ENCODE results near the gene NRCAM.

NRCAM gene

GRCh38 chr7:108423089-108423989, 32.9 kb downstream of the NRCAM start:
- no peak for DNase-seq

DNA sequence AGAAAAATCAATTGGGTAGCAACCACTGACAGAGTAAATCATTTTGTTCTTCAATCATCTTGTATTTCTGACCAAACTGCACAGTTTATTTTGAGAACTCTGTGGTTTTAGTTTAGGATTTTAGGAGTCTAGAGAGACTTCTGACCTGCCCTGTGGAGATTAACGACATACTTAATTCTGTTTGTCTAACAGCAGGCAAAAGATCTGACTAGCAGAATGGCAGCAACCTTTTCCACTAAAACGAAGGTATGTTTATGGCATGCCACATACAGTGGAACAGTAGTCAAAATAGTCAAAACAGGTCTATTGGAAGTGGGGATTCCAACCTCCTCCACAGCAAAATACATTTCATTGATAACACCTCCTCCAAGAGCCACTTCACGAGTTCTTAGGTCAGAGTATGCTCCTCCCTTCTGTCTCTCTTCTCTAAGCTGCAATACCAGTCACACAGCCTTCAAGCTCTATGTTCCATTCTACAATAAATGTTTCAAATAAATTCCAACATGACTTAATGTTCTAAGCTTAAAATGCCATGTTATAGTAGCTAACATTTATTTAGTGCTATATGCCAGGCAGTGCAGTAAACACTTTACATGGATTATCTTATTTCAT, 34.4 kb downstream of the NRCAM start:
- no peak for DNase-seq

DNA sequence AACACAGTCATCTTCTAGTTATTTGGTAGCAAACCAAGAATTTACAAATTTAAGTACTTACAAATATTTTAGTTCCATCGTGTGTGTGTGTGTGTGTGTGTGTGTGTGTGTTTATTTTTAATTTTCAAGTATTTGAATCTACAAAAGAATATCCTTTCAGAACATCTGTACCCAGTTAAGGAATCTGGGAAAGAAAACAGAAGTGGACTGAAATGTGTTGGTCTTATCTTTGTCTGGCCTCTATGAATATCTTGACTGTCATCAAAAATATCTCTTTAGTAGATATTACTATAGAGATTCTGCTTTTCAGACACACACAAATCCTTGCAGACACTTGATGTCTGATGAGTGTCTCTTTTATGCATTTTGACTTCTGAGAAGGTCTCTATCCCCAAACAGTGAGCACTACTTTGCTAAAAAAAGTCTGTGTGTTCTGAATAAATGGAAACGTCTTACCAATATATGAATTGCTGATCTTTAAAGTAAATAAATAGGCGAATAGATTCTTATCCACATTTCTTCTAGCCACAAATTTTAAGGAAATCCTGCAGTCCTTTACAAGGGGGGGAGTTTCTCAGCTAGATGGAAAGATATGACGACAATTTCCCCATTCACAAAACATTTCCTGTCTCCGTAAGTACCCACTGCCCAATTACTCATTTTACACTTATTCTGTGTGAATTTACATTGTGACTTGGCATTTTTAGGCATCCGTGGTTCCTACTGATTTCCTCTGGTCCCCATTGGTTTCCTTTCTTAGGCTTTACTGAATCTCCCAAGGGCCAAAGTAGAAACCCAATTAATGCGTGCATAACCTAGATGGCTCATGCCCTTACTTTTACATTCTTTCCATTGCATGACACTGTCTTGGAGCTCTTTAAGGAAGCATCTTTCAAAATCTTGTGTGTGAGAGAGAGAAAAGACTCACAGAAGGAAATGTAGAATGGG, 36.0 kb downstream of the NRCAM start:
- no peak for DNase-seq

DNA sequence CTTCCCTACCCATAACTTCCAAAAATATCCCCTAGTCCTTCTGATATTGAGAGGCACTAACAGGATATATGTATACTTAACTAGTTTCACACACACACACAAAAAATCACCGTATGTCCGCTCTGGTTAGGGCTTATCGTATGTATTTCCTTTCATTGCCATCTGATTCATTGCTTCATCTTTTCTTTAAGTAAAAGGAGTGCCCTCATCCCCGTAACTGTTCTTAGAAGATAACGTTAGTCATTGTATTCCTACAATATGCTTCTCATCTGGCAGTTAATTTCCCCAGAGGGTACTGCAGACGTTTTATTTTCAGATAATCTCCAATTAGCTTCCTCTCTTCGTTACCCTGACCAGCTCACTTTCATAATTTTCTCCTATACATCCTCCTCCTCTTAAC, 37.3 kb downstream of the NRCAM start:
- DNase-seq = no peak

GRCh38 chr7:108417926-108418325, 38.3 kb downstream of the NRCAM start:
- no peak for DNase-seq

DNA sequence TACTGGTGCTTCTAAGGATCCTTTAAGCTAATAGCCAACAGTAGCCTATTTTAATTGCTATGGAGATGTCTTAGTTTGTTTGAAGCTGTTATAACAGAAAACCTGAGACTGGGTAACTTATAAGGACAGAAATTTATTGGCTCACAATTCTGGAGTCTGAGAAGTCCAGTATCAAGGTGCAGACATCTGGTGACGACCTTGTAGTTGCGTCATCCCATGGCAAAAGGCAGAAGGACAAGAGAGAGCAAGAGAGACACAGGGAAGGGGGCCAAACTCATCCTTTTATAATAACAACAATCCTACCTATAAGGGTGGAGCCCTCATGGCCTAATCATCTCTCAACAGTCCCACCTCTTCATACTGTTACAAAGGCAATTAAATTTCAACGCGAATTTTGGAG, 39.1 kb downstream of the NRCAM start:
- DNase-seq = no peak

- DNase-seq = peak; percentile 41
Measured at GRCh38 chr7:108415821-108416536, 40.3 kb downstream of the NRCAM start.

- no peak for DNase-seq
Measured at GRCh38 chr7:108415084-108415483, 41.2 kb downstream of the NRCAM start.

- DNase-seq = no peak
Measured at GRCh38 chr7:108413782-108414492, 42.3 kb downstream of the NRCAM start.

DNA sequence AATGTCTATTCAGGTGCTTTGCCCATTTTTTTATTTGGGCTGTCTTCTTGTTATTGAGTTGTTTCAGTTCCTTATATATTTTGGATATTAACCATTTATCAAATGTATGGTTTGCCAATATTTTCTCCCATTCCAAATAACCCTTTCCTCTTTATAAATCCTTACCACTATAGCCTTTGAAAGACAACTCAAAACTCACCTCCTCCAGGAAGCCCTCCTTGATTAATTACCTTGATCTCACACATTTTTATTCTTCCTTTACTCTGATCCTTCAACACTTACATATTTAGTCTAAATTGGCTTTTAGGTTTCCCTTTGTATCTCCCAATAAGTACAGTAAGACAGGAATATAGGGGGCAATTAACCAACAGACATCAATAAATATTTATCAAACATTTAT, 42.9 kb downstream of the NRCAM start:
- no peak for DNase-seq

GRCh38 chr7:108409146-108409545, 47.1 kb downstream of the NRCAM start:
- DNase-seq = no peak

- DNase-seq = no peak
Measured at GRCh38 chr7:108408296-108408991, 47.8 kb downstream of the NRCAM start.

DNA sequence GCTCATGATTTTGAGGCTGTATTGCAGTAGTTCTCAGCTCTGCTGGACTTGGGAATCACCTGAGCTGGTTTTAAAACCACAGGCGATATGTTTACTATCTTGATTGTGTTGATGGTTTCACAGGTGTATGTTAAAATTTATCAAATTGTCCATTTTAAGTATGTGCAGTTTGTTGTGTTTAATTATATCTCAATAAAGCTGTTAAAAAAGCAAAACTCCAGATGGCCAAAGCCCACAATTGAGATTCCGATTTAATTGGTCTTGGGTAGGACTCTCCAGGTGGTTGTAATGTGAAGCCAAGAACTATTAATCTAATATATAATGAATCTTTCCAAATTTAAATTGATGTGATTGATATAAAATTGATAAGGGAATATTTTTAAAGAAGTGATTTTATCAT, 48.6 kb downstream of the NRCAM start:
- DNase-seq = no peak

- no peak for DNase-seq
Measured at GRCh38 chr7:108406222-108406890, 49.9 kb downstream of the NRCAM start.

DNA sequence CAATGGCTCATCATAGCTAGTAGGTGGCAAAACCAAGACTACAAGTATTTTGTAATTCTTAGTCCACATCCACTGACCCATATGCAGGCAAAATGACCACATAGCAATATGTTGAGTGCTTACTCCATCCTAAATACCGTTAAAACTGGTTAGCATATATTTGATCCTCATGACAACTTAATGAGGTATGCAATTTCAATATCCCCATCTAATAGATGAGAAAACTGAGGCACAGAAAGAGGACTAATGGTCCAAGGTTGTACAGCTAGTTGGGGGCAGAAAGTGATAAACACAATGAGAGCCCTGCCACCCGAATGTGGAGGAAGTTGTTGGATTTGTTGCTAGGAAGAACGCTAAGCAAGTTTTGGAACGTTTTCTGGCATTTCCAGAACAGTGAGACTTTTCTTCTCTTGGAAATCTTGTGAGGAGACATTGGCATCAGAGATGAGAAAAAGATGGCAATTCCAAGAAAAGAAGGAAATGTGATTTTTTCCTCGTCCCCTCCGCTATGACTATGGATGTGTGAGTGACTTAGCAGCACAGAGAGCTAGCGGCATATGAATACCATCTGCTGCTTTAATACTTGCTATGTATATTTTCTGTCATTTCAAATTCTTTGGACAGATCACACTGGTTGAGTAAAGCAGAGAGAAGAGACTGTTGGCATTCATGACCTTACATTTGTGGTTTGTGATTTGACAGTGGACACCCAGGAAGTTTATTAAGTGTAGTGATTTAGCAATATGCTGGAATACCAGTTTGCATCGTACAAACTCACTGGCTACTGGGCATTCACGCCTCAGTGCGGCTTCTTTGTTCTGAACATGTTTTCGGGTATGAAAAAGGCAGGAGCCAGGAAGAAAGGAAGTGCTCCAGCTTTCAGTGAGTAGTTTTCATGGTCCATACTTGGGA, 51.5 kb downstream of the NRCAM start:
- DNase-seq = no peak

- DNase-seq = no peak
Measured at GRCh38 chr7:108403597-108404217, 52.5 kb downstream of the NRCAM start.

DNA sequence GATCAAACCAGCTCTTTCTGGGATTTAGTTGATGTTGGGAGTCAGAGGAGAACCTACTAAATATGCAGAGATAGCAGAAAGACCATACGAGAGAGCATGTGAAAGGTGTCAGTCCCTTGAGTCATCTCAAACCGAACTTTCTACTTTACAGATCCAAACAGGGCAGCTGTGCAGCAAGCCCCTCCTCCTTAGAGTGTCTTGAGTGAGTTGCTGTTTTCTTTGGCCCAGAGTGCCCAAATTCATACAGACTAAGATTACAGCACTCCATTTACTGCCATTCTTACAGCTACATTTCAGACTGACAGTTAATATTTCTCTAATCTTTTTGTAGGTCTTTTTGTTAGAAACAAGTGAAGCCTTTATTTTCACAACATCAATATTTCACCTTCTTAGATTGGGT, 53.4 kb downstream of the NRCAM start:
- no peak for DNase-seq

DNA sequence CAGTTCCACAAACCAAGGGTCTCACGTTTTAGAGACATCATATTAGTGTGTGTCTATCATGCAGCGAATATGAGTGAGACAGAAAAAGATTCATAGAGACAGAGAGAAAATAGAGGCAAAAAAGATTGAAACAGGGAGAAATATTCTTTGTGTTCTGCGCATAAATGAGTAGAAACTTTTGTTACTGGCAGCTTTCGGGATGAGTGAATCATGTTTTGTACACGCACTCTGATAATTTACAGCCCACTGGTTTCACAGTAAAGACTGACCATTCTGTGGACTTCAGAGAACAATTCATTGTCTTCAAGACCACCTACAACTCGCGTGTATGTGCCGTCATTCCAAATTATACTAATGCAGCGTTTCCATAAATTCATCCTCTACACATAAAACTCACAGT, 60.2 kb downstream of the NRCAM start:
- DNase-seq = no peak

DNA sequence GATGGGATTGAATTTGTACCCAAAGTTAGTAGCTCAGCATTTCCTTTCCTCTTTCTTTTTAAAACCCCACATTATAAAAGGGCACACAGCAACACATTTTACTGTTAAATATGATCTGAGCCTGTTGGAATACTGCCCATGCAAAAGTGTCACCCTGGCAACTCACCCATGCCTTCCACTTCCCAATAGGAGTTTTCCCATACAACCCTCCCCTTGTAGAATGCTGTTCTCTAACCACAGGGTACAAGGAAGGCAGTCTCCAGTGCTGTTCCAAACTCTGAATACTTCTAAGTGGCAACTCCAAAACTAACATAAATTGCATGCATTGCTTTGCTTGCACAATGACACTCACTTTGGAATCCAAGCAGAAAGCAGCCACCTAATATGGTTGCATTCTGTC, 60.8 kb downstream of the NRCAM start:
- no peak for DNase-seq
